ENCODE data around the gene TUFT1.

Gene TUFT1, protein sequence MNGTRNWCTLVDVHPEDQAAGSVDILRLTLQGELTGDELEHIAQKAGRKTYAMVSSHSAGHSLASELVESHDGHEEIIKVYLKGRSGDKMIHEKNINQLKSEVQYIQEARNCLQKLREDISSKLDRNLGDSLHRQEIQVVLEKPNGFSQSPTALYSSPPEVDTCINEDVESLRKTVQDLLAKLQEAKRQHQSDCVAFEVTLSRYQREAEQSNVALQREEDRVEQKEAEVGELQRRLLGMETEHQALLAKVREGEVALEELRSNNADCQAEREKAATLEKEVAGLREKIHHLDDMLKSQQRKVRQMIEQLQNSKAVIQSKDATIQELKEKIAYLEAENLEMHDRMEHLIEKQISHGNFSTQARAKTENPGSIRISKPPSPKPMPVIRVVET

DNA sequence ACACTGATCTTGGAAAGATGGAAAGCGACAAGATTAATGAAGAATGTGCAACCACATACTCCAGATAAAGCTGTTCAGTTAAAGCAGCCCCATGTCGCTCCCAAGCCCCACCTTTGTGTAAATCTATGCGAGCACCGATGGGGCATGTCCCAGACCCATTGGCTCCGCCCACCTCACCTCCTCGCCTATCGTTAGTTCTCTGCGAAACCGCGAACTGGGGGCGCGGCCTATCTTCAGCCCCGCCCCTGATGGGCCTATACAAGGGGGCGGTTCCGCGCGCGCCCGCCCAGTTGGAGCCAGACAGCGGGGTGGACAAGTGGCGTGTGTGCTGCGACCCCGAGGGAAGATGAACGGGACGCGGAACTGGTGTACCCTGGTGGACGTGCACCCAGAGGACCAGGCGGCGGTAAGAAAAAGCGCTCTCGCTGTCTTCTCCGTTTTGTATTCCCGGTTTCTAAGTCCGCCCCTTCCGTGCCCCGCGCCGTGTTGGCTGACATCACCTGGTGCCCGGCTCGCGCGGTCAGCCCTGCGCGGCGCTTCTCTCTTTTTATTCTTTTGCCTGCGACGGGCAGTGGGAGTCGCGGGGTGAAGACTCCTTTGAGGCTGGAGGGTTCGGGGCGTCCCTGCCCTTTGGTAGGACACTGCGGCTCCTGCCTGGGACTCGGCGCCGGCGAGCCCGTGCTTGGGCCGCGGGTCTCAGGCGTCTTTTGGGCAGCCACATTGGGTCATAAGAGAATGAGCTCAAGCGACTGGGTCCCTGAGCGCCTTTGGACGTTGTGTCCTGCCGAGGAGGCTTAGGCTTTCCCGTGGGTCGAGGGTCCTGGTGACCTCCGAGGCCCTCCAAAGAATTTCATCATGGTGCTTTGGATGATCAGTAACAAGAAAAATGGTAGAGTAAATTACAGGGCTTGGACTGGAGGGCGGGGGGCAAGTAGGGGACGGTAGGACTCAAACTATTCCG, at the start of gene TUFT1:
Gene TUFT1, plus strand, starts transcription at position 289 of the 961 bp plus-strand sequence. Its CDS starts 58 bp downstream, at position 347.
- DNase-seq, result peak; percentile 94

DNA sequence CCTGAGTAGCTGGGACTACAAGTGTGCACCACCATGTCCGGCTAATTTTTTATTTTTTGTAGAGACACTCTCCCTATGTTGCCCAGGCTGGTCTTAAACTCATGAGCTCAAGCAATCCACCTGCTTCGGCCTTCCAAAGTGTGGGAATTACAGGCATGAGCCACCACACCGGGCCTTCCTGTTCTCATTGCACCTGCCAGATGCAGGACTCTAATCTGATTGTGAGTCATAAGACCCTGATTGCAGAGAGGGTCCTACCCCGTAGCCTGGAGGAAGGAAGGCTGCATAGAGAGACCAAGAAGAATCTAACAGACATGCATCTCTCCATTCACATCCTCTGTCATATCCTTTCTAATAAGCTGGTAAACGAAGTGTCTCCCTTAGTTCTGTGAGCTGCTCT, 48.5 kb upstream of the TUFT1 start:
- no peak for DNase-seq

DNA sequence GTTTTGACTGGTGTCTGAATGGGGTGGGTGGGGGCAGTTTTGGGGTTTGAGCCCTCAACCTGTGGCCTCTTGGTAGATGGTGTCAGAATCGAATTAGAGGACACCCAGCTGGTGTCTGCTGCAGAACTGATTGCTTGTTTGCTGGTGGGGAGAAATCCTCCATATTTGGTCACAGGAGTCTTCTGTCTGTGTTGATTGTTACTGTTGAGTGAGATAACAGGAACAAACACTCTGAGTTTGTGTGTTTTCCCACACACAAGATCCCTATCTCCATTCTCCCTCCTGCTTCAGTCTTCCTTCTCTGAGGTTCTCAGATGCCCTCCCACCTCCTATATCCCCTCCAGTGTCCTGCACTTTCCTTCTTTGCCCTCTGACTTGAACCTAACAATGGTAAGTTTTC, 48.0 kb upstream of the TUFT1 start:
- no peak for DNase-seq

DNA sequence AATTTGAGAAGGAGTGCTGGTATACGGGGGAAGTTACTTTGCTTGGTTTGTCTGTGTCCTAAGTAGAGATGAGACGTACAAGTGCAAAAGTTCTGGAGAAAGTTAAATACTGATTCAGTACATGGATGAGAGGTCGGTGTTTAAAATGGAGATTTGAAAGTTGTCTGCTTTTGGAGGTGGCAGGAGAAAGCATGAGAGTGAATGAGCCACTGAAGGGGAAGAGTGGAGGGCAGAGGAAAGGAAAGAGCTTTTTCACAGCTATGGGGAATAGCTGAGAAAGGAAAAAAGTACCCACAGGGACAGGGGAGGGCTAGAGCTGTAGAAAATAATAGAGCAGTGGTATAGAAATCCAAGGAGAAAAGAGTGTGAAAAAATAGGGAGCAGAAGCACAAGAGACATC, 47.1 kb upstream of the TUFT1 start:
- no peak for DNase-seq

DNA sequence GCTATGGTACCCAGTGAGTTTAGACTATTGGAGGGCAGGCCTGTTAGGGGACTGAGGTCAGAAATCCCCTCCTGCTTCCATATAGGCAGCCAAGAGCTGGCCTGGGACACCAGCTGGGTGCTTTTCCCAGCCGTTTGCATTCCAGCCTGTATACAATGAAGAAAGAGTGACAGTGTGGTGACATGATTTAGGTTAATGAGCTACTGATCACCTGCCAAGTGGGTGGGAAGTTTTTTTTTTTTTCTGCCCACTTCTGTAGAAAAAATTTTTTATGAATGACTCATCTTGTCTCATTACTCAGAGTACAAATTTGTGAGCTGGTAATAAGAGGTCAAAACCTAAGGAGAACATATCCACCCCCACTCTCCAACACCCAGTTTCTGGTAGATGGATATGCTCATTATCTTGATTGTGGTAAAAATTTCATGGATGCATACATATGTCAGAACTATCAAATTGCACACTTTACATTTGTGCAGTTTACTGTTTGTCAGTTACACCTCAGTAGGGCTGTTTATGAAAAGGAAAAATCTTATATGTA, 45.3 kb upstream of the TUFT1 start:
- peak; percentile 20 for DNase-seq

DNA sequence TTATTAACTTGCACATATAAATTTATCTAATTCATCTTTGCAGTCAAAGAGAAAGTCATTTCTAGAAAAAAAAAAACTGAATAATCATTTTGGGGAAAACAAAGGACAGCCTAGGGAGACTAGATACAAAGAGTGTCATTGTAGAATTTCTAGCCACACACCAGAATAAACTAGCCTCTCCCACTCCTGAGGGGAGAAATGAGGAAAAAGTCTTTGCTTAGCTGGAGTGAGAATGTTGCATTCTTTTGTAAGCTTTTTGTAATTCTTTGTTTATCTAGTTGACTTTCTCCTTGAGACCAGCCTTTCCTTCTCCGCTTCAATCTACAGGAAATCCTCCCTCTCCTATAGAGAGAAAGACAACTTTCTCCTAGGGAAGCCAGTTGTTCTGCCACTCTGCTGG, 44.8 kb upstream of the TUFT1 start:
- DNase-seq, result no peak

DNA sequence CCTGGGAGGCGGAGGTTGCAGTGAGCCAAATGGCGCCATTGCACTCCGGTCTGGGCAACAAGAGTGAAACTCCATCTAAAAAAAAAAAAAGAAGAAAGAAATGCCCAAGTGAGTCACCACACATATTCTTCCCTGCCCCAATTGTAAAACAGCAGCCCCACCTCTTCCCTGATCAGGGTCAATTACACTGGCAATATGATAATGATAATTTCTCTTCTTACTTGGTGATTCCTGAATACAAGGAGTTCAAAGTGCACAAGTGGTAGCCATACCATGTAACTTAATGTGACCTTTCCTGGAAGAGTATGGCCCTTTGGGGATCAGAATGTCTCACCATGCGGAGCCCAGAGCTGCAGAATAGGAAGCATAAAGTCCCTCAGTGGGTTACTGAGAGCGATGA, 40.7 kb upstream of the TUFT1 start:
- no peak for DNase-seq

DNA sequence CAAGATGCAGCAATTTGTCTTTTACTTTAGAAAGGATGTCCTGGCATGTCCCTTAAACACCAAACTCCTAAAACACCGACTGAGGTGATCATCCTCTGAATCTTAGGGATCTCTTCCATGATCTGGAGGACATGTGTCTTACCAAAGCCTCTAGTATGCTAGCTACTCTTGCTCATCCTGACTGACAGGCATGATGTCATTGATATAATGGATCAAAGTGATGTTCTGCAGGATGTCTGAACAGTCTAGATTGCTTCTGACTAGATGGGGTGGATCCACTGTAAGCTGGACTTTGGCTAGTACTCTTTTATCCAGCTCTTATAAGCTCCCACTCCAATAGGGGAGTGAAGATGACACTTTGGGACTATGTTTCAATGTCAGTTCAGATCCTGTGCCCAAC, 40.2 kb upstream of the TUFT1 start:
- DNase-seq, result no peak

DNA sequence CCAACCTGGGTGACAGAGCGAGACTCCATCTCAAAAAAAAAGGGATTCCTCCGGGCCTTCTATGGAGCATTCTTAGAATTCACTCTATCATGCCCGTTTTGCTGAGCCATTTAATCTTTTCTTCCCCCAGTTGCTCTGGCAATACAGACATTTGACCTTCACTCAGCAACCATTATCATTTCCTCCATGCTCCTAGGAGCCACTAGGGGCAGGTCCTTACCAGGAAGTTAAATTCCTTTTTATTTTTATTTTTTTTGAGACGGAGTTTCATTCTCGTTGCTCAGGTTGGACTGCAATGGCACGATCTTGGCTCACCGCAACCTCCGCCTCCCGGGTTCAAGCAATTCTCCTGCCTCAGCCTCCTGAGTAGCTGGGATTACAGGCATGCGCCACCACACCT, 38.6 kb upstream of the TUFT1 start:
- no peak for DNase-seq

DNA sequence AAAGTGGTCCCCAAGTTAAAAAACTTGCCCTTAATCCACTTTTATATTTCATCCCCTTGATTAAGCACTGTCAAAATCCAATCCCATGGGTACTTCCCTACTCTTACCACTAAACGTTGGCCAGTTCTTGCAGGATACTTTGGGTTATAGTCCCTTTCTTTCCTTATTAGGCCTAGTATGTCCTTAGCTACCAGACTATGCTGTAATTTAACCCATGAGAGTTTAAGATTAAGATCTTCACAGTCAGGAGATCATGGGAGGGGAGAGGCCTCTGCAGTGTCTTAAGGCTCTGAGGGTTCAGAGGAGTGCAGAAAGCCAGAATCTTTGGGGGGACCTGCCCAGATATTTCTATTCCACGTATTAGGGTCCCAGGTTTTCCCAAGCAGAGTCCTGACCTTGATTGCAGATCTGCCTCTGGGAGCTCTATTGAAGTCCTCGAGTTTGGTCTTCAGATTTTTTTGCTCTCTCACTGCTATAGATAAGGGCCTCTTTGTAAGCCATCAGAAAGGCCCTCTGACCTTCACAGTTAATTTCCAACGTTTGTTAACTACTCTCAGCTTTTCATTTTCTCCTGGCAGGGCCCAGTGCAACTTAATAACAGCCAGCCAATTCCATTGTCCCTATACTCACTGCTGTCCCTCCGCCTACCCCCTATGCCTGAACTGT, 37.9 kb upstream of the TUFT1 start:
- DNase-seq, result no peak

DNA sequence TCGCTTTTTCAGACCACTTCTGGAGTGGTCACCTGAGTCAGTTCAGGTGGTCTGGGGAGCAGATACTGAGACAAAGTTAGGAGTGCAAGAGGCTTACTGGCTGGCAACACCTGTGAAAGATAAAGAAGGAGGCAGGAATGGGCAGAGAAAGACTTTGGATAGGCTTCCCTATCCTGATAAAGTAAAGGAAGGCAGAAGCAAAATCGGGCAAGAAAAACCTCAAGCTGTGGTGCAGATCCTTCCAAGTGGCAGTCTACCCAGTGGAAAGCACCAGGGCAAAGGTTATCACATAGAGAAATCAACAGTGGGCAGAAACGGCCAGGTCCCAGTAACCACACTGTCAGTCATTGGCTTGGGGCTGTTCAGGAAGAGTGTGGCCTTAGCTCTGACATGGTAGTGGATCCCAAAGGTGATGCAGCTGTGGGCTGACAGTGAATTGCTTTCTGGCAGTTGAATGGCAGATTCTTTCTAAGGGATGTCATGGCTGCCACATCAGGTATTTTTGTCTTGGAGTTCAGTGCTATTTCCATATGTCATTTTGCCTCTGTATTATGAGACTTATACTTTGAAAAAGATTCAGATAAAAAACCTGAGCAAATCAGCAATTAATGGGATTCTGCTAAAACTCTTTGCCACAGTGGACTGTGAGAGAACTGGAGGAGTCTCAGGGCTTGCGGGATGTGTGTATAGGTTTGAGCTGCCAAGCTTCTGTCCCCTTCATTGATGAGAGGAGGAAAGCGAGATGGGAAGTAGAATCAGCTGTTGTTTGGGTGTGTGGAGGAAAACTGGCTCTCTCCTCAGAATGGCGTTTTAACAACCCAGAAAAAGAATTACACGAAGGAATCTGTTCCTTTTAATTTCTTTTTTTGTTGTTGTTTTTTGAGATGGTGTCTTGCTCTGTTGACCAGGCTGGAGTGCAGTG, 37.0 kb upstream of the TUFT1 start:
- no peak for DNase-seq

DNA sequence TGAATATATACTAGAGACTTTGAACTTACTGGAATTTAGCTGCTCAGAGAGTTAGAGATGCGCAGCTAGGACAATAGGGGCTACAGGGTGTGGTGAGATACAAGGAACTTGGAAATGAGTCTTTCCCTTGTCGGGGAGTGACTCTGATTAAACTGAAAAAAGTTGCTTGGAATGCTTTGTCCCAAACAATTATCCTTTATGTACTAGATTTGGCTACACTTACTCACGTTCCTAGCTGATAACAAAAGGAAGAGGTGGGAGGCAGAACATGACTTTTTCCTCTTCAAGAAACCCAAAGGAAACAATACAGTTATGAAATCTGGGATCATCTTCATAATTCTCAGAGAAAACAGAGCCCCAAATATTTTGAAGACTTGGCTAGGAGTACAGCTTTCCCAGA, 35.9 kb upstream of the TUFT1 start:
- no peak for DNase-seq

DNA sequence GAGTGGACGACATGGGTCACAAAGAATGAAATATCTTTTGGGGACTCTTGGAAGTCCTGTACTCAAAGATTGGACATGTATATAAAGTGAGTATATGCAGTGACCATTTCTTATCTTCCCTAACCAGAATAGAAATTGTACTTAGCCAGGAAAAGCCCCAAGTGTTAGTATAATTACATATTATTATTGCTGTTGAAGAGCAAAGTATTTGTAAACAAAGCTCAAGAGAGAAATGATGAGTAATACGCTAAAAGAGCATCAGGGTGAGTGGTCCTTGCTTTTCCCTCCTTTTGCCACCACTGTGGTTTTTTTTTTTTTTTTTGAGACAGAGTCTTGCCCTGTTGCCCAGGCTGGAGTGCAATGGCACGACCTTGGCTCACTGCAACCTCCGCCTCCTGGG, 35.4 kb upstream of the TUFT1 start:
- DNase-seq, result no peak

DNA sequence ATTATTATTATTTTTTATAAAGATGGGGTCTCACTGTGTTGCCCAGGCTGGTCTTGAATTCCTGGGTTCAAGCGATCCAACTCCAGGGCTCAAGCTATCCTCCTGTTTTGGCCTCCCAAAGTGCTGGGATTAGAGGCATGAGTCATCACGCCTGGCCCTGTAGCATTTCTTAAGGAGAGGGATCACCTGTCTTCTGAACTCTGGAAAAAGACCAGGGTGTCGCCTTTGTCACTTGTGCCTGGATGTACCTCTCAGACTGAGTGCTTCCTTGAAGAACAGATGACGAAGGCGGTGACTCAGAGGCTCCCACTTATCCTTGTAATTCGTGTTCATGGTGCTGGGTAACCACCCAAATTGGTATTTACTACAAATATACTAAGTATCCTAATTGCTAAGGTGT, 31.3 kb upstream of the TUFT1 start:
- no peak for DNase-seq

DNA sequence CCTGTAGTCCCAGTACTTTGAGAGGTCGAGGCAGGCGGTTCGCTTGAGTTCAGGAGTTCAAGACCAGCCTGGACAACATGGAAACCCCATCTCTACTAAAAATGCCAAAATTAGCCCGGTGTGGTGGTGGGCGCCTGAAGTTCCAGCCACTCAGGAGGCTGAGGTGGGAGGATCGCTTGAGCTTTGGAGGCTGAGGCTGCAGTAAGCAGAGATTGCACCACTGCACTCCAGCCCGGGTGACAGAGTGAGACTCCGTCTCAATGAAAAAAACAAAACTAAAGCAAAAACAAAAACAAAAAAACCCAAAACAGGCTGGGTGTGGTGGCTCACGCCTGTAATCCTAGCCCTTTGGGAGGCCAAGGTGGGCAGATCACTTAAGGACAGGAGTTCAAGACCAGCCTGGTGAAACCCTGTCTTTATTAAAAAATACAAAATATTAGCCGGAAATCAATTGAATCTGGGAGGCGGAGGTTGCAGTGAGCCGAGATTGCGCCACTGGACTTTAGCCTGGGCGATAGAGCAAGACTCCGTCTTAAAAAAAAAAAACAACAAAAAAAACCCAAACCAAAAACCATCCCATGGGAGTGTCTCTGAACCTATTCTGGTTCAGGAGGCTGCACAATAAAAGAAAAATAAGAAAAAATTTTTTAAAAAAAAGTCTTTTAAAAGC, 30.6 kb upstream of the TUFT1 start:
- DNase-seq, result no peak

DNA sequence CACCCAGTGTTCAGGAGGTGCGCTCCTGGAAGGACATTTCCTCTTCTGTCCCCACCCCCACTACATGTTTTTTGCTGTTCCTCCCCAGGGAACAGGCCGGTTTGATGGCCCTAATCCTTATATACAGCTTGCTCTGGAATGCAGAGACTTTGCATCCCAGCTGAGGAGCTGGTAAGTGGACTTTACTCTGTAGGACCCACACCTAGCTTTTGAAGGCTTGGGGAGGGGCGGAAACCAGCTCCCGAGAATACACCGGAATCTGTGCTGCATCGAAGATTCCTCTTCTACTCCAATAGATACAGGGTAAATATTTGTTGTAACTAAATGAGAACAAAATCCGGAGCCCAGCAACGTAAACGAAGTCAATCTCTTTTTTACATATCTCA, 30.1 kb upstream of the TUFT1 start:
- no peak for DNase-seq

DNA sequence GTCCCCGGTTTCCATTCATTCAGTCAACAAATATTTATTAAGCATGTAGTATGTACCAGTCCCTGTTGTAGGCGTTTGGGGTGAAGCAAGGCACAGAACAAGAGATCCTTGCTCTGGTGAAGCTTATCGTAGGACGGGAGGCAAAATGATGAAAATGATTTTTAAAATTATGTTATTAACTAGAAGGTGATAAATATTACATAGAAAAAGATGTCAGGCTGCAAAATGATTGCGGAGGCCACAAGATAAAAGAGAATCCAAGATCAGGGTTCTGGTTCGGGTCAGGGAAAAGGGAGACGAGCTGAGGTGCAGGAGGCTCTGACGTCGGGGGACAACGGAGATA, 29.5 kb upstream of the TUFT1 start:
- no peak for DNase-seq

DNA sequence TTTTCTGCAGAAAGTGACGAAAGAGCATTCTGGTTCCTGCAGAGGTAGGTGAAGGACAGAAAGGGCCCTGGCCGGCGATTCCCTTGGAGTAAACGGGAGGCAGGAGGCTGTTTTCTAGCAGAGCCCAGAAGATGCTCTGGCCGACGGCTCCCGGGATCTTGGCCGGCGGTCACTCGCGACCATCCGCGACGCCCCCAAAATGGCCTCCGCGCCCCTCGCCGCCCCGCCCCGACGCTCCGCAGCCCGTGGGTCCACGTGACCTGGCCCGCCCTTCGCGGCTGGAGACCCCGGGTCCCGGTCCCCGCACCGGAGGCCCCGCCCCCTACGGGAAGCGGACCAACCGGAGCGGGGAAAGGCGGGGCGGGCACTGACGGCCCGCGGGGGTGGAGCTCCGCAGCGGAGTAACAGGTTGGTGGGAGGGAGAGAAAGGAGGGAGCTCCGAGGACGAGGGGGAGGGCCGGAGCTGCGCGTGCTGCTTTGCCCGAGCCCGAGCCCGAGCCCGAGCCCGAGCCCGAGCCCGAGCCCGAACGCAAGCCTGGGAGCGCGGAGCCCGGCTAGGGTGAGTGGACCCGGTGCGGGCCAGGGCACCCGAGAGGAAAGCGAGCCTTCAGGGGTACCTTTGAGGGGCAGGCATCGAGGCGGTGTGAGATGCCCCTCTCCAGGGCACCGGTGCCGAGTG, 29.0 kb upstream of the TUFT1 start, which contains the start of gene CGN:
Gene CGN, plus strand, starts transcription at position 431 of the 679 bp plus-strand sequence. CDS start 7,133 bp downstream, outside the sequence.
- DNase-seq, result peak; percentile 88

DNA sequence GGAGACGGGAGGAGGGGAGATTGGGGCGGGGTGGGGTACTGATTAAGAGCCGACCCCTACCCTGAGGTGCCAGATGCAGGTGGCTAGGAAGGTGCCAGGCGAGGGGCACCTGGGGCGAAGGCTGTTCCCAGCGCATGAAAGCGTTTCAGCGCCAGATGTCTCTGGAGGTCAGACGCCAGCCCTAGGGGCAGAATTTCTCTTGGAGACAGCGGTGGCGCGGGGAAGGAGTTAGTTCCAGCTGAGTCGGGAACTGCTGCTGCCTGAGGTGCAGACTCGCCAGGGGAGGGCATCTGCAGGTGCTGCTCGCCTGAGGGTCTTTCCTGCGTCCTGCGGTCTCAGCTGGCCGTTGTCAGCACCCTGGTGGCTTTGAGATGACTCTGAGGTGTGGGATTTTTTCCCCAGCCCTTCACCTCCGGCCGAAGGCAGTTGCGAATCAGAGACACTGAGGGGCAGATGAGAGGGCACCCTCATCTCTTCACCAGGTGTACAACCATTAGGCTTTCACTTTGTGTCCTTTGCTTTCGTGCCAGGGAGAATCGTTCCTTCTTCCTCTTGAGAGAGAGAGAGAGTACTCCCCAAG, 28.4 kb upstream of the TUFT1 start:
- peak; percentile 18 for DNase-seq

DNA sequence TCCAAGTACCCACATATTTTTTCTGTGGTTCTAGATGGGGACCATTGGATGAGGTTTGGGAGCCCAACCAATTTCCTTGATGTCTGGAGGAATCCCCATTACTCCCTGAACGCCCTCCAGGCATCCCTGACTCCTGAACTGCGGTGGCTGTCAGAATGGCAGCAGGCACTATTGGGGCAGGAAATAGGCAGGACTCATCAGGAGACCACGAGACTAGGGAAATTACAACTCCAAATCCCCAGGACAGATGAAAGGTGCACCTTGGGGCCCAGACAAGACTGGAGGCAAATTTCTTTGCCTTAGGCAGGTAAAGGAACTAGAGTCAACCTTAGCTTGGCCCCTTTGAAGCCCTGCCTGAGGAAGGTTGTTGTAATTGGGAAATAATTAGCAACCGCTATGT, 27.8 kb upstream of the TUFT1 start:
- DNase-seq, result no peak
